GM23248 (cell line): Measurements from ENCODE around the gene ZNF778. TPM values are rescaled to one million over a fixed set of nuclear protein-coding genes. Genes with fewer than 3 reads are reported as not detected.
"Not testable (repeated sequence)": the region's sequence is repeated elsewhere in the genome, so short reads cannot be mapped to it uniquely, and the experiment has no call there.

Experiments
- DNase-seq: peaks from one replicate; pipeline ENCODE4 v3.0.0-alpha.2; 2015
- H2AFZ ChIP-seq: fragments of 200-600 bp; sonication (generic); 2 replicates; pipeline ENCODE4 v1.6.1; 2016; ENCODE audit warnings: antibody characterized with exemption
- H3F3A ChIP-seq: fragments of 200-600 bp; sonication (generic); 2 replicates; pipeline ENCODE4 v1.6.1; 2016; ENCODE audit warnings: mild to moderate bottlenecking, antibody characterized with exemption, mixed run types; ENCODE audit not compliant: insufficient read depth
- H3K27ac ChIP-seq: fragments of 200-600 bp; sonication (generic); 2 replicates; pipeline ENCODE4 v1.5.1; 2016; ENCODE audit warnings: mild to moderate bottlenecking
- H3K27me3 ChIP-seq: fragments of 200-600 bp; sonication (generic); replicated peaks from 2 replicates; pipeline ENCODE4 v1.6.1; 2016; ENCODE audit warnings: mild to moderate bottlenecking; ENCODE audit not compliant: insufficient read depth
- H3K36me3 ChIP-seq: fragments of 200-600 bp; sonication (generic); 2 replicates; pipeline ENCODE4 v1.6.1; 2016; ENCODE audit warnings: low read depth, mild to moderate bottlenecking
- H3K4me1 ChIP-seq: fragments of 200-600 bp; sonication (generic); 2 replicates; pipeline ENCODE4 v1.6.1; 2016; ENCODE audit warnings: mild to moderate bottlenecking; ENCODE audit not compliant: insufficient read depth
- H3K4me2 ChIP-seq: fragments of 200-600 bp; sonication (generic); one replicate; pipeline ENCODE4 v1.6.1; 2016; ENCODE audit warnings: mild to moderate bottlenecking; ENCODE audit not compliant: unreplicated experiment
- H3K4me3 ChIP-seq: fragments of 200-600 bp; sonication (generic); 2 replicates; pipeline ENCODE4 v1.5.1; 2016; ENCODE audit warnings: mild to moderate bottlenecking
- H3K79me2 ChIP-seq: fragments of 200-600 bp; sonication (generic); 2 replicates; pipeline ENCODE4 v1.6.1; 2016; ENCODE audit warnings: mild to moderate bottlenecking; ENCODE audit not compliant: insufficient read depth
- H3K9ac ChIP-seq: fragments of 200-600 bp; sonication (generic); 2 replicates; pipeline ENCODE4 v1.6.1; 2016; ENCODE audit warnings: mild to moderate bottlenecking
- H3K9me2 ChIP-seq: fragments of 200-600 bp; sonication (generic); 2 replicates; pipeline ENCODE4 v1.6.1; 2016; ENCODE audit warnings: mixed run types, mild to moderate bottlenecking, moderate library complexity; ENCODE audit not compliant: insufficient read depth
- H3K9me3 ChIP-seq: fragments of 200-600 bp; sonication (generic); one replicate; pipeline ENCODE4 v1.6.1; 2017; ENCODE audit warnings: low read depth
- H4K20me1 ChIP-seq: fragments of 200-600 bp; sonication (generic); 2 replicates; pipeline ENCODE4 v1.6.0; 2016; ENCODE audit not compliant: insufficient read depth
- EZH2 ChIP-seq: fragments of 200-600 bp; sonication (generic); IDR thresholded peaks from 2 replicates; pipeline ENCODE4 v1.6.1; 2018; ENCODE audit warnings: antibody characterized with exemption, mild to moderate bottlenecking; ENCODE audit not compliant: insufficient read depth, poor library complexity, severe bottlenecking
- EZH2phosphoT487 ChIP-seq: fragments of 200-600 bp; sonication (generic); IDR thresholded peaks from 2 replicates; pipeline ENCODE4 v1.6.1; 2018; ENCODE audit warnings: antibody characterized with exemption, moderate library complexity, mild to moderate bottlenecking, low read depth; ENCODE audit not compliant: insufficient read depth
- WGBS, 2 experiments: methylation state at CpG; one replicate each; pipeline ENCODE4 v1.1.6; 2015 to 2017; ENCODE audit warnings: low lambda C conversion rate in 2 of 2, low coverage in 1 of 2; ENCODE audit errors: missing lambda C conversion rate in 2 of 2; 5-methylcytosine and 5-hydroxymethylcytosine counted together
- in situ Hi-C: fragments of 300-500 bp; cut with MboI; formaldehyde crosslinking; loops from 2 replicates; pipeline ENCODE4 v1.15.0; 2020
- polyA plus RNA-seq: library from polyadenylated mRNA; unstranded; fragments of >200 nt; fragmentation: Nextera tagmentation; extraction: Ambion mirVana; gene quantifications from 2 replicates; pipeline ENCODE4 v1.2.1, GENCODE V29; 2016
- total RNA-seq: library from RNA; depleted of rRNA; stranded (reverse); fragments of >200 nt; shearing (Covaris generic); gene quantifications from 2 replicates; pipeline ENCODE4 v1.2.3, GENCODE V29; 2014

ZNF778 gene
- total and polyA plus RNA-seq, 2 experiments from 2014 or later, result 3.0 to 3.6 TPM

- peak overlapping the region; percentile 58 for H3K4me3 ChIP-seq
- 5 to 14% methylated on average over 36 to 56 of the region's 57 CpGs for WGBS, 2 experiments
- H3K4me2 ChIP-seq, result peak overlapping the region; percentile 33
- H3K9me3 ChIP-seq, result no peaks in the 10 kb centered on the region
- peak; percentile 89 for DNase-seq
- H4K20me1 ChIP-seq, result no peaks in the 10 kb centered on the region
- in situ Hi-C loops, result no loop called here
- no peak overlapping the region for H3K27ac ChIP-seq
- peak overlapping the region; percentile 54; the same call in 1 of the 2 replicates for H3K9ac ChIP-seq
- no peaks in the 10 kb centered on the region for H3K79me2 ChIP-seq
- no peaks in the 10 kb centered on the region for H3K9me2 ChIP-seq
- H3K27me3 ChIP-seq, result no peaks in the 10 kb centered on the region
- TF ChIP-seq EZH2phosphoT487, result no peak
- TF ChIP-seq EZH2, result no peak
- peak overlapping the region; percentile 23 for H2AFZ ChIP-seq
- H3K4me1 ChIP-seq, result no peaks in the 10 kb centered on the region
- H3F3A ChIP-seq, result no peaks in the 10 kb centered on the region
- no peaks in the 10 kb centered on the region for H3K36me3 ChIP-seq
These were observed 39.2 kb downstream of the ZNF778 start for GRCh38 chr16:89256651-89257254.

GRCh38 chr16:89257281-89257731 is 39.8 kb downstream of the ZNF778 start:
- 5% methylated on average over 41 of the region's 44 CpGs for whole genome bisulfite sequencing, 2 experiments
- no peaks in the 10 kb centered on the region for H3K9me3 ChIP-seq
- no peaks in the 10 kb centered on the region for H3K27me3 ChIP-seq
- H3K36me3 ChIP-seq, result no peaks in the 10 kb centered on the region
- H3K79me2 ChIP-seq, result no peaks in the 10 kb centered on the region
- peak overlapping the region; percentile 33 for H3K4me2 ChIP-seq
- H3K4me1 ChIP-seq, result no peaks in the 10 kb centered on the region
- no peaks in the 10 kb centered on the region for H4K20me1 ChIP-seq
- peak overlapping the region; percentile 23 for H2AFZ ChIP-seq
- in situ Hi-C loops, result no loop called here
- H3F3A ChIP-seq, result no peaks in the 10 kb centered on the region
- DNase-seq, result peak; percentile 54
- H3K4me3 ChIP-seq, result peak overlapping the region; percentile 58
- peak overlapping the region; percentile 54; the same call in 1 of the 2 replicates for H3K9ac ChIP-seq
- no peaks in the 10 kb centered on the region for H3K9me2 ChIP-seq
- TF ChIP-seq EZH2phosphoT487 (no peak), EZH2 (no peak)
- no peak overlapping the region for H3K27ac ChIP-seq

GRCh38 chr16:89257757-89258465 is 40.4 kb downstream of the ZNF778 start:
- DNase-seq, result peak; percentile 12
- 79 to 82% methylated on average over 18 of the region's 18 CpGs for WGBS, 2 experiments
- Histone ChIP-seq H3K9me3 (no peaks in the 10 kb centered on the region), H3K4me3 (peak overlapping the region; percentile 58; the same call in 1 of the 2 replicates), H3K36me3 (no peaks in the 10 kb centered on the region), H3K27me3 (no peaks in the 10 kb centered on the region), H3F3A (no peaks in the 10 kb centered on the region), H4K20me1 (no peaks in the 10 kb centered on the region), H3K4me2 (no peak overlapping the region), H3K9ac (no peak overlapping the region), H3K9me2 (no peaks in the 10 kb centered on the region), H3K4me1 (no peaks in the 10 kb centered on the region), H3K79me2 (no peaks in the 10 kb centered on the region), H3K27ac (no peak overlapping the region), H2AFZ (0 out of 2 replicates have a peak overlapping the region, but pooled peaks have one; percentile 23)
- in situ Hi-C loops, result no loop called here
- TF ChIP-seq EZH2phosphoT487, result no peak
- no peak for TF ChIP-seq EZH2

- H3K9me2 ChIP-seq, DNase-seq, H4K20me1 ChIP-seq, in situ Hi-C loops, H3K4me2 ChIP-seq, H2AFZ ChIP-seq, H3K36me3 ChIP-seq, H3F3A ChIP-seq, H3K4me3 ChIP-seq, H3K79me2 ChIP-seq, H3K9ac ChIP-seq, H3K27me3 ChIP-seq, H3K27ac ChIP-seq, H3K9me3 ChIP-seq, H3K4me1 ChIP-seq: not testable (repeated sequence)
- 94 to 95% methylated on average over 13 of the region's 13 CpGs for WGBS, 2 experiments
These were observed 42.4 kb downstream of the ZNF778 start for GRCh38 chr16:89259901-89260300.
